ENCODE results near the gene SLC4A8. TPM values are rescaled to one million over a fixed set of nuclear protein-coding genes. Genes with fewer than 3 reads are reported as not detected.

SLC4A8 gene
- polyA plus RNA-seq, 3 donors, result 0.11 to 1.0 (median 0.31) TPM

DNA sequence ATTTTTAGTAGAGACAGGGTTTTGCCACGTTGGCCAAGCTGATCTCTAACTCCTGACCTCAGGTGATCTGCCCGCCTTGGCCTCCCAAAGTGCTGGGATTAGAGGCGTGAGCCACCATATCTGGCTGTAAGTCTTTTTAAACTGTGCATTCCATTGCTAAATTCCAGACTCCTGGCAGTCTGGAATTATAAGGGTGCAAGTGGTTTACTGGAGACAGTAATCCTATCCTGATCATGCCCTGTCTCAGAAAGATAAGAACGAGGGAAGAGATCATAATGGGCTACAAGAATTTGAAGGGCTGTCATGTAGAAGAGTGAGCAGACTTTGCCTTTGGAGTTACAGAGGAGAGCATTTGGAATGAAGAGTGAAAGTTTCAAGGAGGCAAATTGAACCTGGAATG, 6.8 kb upstream of the SLC4A8 start:
- no peak overlapping the region for H3K27ac ChIP-seq (ENCODE audit: low read depth, low read length)
- 72 to 80% (median 79%) methylated on average over 4 of the region's 4 CpGs for whole genome bisulfite sequencing, 3 donors

DNA sequence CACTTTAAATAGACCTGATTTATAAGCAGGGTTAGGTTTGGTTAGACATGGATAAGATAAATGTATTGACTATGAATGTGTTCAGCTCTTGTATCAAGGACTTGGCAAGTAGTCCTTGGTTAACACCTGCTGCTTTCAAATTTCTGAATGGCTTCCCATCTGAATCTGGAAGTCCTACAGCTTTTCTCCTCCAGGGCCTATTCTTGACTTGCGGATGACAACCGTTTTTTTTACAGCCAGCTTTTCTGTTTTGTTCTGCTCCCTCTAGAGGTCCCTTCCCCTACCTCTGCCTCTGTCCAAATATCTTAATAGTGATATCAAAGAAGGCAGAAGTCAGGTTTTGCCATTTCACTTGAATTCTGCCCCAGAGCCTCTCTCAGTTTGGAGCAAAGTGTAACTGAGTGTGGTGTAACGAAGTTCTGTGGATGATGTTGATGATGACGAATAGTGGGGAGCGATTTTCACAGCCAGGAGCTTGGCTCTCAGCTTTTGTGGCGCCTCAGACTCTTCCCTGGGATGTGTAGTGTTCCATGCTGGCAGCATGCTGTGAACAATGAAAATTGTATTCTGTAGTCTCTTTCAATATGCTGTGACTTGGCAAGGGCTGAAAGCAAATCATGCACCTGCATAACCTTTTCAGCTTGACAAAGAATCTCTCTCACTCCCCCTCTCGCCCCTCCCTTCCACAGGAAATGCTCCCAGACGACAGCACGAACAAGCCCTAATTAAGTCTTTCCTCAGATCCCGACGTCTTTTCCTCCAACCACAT, 5.0 kb upstream of the SLC4A8 start:
- 42 to 58% (median 46%) methylated on average over 11 of the region's 11 CpGs for WGBS, 3 donors
- H3K27ac ChIP-seq (ENCODE audit: low read depth, low read length), result no peak overlapping the region

- WGBS, 3 donors, result 62 to 77% (median 73%) methylated on average over 5 of the region's 5 CpGs
- no peak overlapping the region for H3K27ac ChIP-seq (ENCODE audit: low read depth, low read length)
Measured at GRCh38 chr12:51421266-51421884, 3.3 kb upstream of the SLC4A8 start.

DNA sequence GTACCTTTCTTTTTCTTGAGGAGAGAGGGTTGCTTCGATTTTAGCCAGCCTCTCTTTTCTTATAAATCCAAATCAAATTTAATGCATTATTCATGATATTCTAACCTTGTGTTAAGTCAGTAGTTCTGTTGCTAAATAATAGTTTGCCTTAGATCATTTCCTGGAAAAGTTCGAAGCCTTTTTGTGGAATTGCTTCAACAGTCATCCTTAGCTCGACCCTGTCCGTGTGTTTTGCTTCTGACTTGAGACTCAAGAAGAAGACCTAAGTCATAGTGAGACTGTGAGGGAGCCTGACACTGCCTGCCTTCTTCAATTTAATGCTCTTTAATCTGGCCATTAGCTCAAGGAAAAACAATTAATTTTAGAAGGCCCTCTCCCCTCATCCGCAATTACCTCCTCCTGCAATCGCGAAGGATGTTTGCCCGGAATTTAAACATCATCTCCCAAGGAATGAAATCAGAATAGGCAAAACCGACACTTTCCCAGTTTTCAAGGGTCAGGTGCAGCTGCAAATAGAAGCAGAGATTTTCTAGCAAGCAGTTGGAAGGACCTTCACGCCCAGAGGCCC, 453 bp upstream of the SLC4A8 start:
- H3K27ac ChIP-seq (ENCODE audit: low read depth, low read length), result no peak overlapping the region
- 19 to 26% (median 23%) methylated on average over 10 of the region's 10 CpGs for WGBS, 3 donors

GRCh38 chr12:51428256-51428655, 3.6 kb downstream of the SLC4A8 start:
- no peak overlapping the region for H3K27ac ChIP-seq (ENCODE audit: low read depth, low read length)
- 87 to 90% (median 90%) methylated on average over 4 of the region's 4 CpGs for WGBS, 3 donors

GRCh38 chr12:51429700-51430099, 5.1 kb downstream of the SLC4A8 start:
- whole genome bisulfite sequencing, 3 donors, result 93 to 97% (median 94%) methylated on average over 4 of the region's 4 CpGs

DNA sequence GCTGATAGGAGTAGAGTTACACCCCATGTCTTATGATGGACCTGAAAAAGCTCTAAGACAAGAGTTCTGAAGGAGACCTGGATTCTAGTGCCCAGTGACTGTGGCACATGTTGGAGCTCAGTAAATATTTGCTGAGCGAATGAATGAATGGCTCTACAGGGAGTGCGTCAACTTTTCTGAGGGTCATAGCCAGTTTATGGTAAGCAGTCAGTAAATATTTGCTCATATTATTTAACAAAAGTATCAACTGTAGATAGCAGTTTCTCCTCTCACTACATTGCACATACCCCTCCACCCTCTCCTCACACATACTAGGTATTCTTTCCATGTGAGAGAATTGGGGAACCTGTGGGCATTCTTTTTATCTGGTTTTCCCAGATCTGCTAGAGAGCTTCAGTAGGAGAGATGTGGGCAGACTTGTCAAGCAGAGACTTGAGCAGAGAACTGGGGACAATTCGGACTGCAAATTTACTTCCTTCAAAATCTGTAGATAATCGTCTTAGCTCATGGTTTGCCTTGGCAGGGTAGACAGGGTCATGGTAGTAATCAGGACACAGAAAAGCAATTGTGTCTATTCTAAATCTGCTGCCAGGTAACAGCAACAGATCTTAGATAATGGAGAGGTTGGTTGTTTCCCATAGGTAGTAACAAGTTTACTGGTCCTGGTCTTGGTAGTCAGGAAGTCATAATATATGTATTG, 5.7 kb downstream of the SLC4A8 start:
- WGBS, 3 donors, result 24 to 66% (median 64%) methylated on average over 4 of the region's 4 CpGs
- H3K27ac ChIP-seq (ENCODE audit: low read depth, low read length), result no peak overlapping the region

More at GRCh38 chr12:51429700-51430099, 5.1 kb downstream of the SLC4A8 start:
- H3K27ac ChIP-seq (ENCODE audit: low read depth, low read length), result no peak overlapping the region

GRCh38 chr12:51432921-51433320, 8.3 kb downstream of the SLC4A8 start:
- WGBS, 3 donors, result 74 to 95% (median 81%) methylated on average over 2 of the region's 2 CpGs
- H3K27ac ChIP-seq (ENCODE audit: low read depth, low read length), result no peak overlapping the region

GRCh38 chr12:51434305-51434704, 9.7 kb downstream of the SLC4A8 start:
- H3K27ac ChIP-seq (ENCODE audit: low read depth, low read length), result no peak overlapping the region
- 49 to 69% (median 50%) methylated on average over 1 of the region's 1 CpG for WGBS, 3 donors

- WGBS, 3 donors, result 39 to 82% (median 57%) methylated on average over 1 of the region's 1 CpG
- no peak overlapping the region for H3K27ac ChIP-seq (ENCODE audit: low read depth, low read length)
Measured at GRCh38 chr12:51437431-51437830, 12.8 kb downstream of the SLC4A8 start.

DNA sequence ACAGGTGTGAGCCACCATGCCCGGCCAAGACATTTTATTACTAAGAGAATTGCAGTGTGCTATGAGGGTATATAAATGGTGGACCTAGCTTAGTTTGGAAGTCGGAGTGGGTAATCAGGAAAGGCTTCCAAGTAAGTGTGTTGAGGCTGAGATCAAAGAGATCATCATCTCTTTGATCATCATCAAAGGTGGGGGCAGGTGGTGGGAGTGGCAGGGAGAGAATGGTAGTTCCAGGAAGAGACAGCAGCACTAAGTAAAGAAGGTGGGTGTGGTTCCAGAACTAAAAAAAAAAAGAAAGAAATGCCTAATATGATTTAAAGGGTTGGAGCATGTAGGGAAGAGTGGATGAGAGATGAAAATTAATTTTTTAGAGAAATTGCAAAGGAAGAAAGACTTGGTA, 14.7 kb downstream of the SLC4A8 start:
- WGBS, 3 donors, result 75 to 89% (median 86%) methylated on average over 2 of the region's 2 CpGs
- H3K27ac ChIP-seq (ENCODE audit: low read depth, low read length), result no peak overlapping the region

DNA sequence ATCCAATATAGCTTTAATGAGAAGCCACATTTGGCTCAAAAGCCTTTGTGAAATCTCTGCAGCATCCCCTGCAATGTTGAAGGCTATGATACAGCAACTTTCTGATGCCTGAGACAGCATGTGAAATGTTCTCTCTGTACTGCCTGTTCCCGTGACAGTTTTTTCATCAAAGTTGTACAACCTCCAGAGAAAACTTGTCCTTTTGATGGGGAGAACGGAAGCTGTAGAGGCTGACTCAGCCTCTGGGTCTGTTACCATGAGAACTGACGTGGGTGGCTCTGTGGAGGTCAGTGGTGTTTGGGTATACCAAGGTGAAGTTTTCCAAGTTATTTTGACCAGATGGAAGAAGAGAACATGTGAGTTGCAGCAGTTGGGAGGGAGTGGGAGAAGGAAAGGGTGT, 17.0 kb downstream of the SLC4A8 start:
- H3K27ac ChIP-seq (ENCODE audit: low read depth, low read length), result no peak overlapping the region
- 61 to 80% (median 68%) methylated on average over 3 of the region's 3 CpGs for WGBS, 3 donors

- WGBS, 3 donors, result 56 to 70% (median 63%) methylated on average over 4 of the region's 4 CpGs
- no peak overlapping the region for H3K27ac ChIP-seq (ENCODE audit: low read depth, low read length)
Measured at GRCh38 chr12:51442324-51442723, 17.7 kb downstream of the SLC4A8 start.

DNA sequence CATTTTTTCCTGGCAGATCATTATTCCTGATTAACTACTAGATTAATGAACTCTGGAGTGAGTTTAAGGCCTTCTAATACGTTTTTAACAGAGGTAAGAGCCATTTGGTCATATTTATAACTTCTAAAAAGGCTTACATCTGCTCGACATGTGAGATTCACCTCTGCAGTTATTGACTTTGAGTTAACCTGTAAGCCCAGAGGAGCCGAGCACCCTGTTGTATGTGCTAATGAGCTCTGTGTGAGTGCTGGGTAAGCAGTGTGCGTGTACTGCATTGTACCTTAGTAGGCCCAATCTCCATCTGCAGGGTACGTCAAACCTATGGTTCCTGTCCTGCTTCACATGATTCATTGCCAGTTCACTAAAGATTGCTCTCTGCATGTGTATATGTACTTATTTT, 18.9 kb downstream of the SLC4A8 start:
- WGBS, 3 donors, result 80 to 88% (median 85%) methylated on average over 5 of the region's 5 CpGs
- H3K27ac ChIP-seq (ENCODE audit: low read depth, low read length), result no peak overlapping the region

- H3K27ac ChIP-seq (ENCODE audit: low read depth, low read length), result no peak overlapping the region
- 81 to 85% (median 82%) methylated on average over 3 of the region's 3 CpGs for WGBS, 3 donors
Measured at GRCh38 chr12:51448618-51449256, 24.1 kb downstream of the SLC4A8 start.

- no peak overlapping the region for H3K27ac ChIP-seq (ENCODE audit: low read depth, low read length)
- 87 to 97% (median 92%) methylated on average over 3 of the region's 3 CpGs for WGBS, 3 donors
Measured at GRCh38 chr12:51449580-51450246, 25.1 kb downstream of the SLC4A8 start.

- 75 to 87% (median 80%) methylated on average over 1 of the region's 1 CpG for WGBS, 3 donors
Measured at GRCh38 chr12:51450333-51450732, 25.7 kb downstream of the SLC4A8 start.

DNA sequence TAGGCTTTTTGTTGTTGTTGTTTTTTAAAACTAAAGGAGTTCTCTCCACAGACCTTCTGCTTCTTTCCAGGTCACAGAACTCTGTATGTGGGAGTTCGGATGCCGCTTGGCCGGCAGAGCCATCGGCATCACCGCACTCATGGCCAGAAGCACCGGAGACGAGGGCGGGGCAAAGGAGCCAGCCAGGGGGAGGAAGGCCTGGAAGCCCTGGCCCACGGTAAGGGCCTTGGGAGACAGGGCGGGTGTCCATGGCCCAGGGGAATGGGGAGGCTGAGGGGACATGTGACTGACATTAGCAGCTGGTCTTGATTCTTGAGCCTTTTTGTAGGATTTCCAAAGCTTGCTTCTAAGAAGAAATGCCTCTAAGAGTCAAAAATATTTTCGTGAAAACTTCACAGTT, 26.2 kb downstream of the SLC4A8 start:
- 90 to 97% (median 94%) methylated on average over 11 of the region's 11 CpGs for WGBS, 3 donors
- H3K27ac ChIP-seq (ENCODE audit: low read depth, low read length), result no peak overlapping the region

More at GRCh38 chr12:51450333-51450732, 25.7 kb downstream of the SLC4A8 start:
- no peak overlapping the region for H3K27ac ChIP-seq (ENCODE audit: low read depth, low read length)

Data from adipose tissue (tissue), 3 donors.